HEK293 (cell line): Measurements from ENCODE around the gene NDOR1.

ENCODE experiments used
- HOXA7 ChIP-seq: sonication (generic); formaldehyde crosslinking; IDR thresholded peaks from 2 replicates; pipeline ENCODE4 v1.8.1; 2022; ENCODE audit warnings: missing genetic modification reagents, borderline replicate concordance
- IKZF3 ChIP-seq: fragments of 450-650 bp; IDR thresholded peaks from 2 replicates; pipeline ENCODE4 v1.5.0; 2018; ENCODE audit warnings: missing biosample characterization, mild to moderate bottlenecking, missing genetic modification characterization, moderate library complexity
- SALL2 ChIP-seq: fragments of 450-650 bp; formaldehyde crosslinking; IDR thresholded peaks from 2 replicates; pipeline ENCODE4 v1.5.0; 2017; ENCODE audit warnings: missing biosample characterization, mild to moderate bottlenecking, missing genetic modification characterization, borderline replicate concordance
- TRIM28 ChIP-seq: IDR thresholded peaks from 2 replicates; pipeline ENCODE4 v1.6.1; 2011; ENCODE audit warnings: low read length, control low read depth, borderline replicate concordance
- YY1 ChIP-seq: fragments of 450-650 bp; formaldehyde crosslinking; IDR thresholded peaks from 2 replicates; pipeline ENCODE4 v1.5.1; 2018; ENCODE audit warnings: missing biosample characterization, missing genetic modification characterization
- ZEB2 ChIP-seq: fragments of 450-650 bp; formaldehyde crosslinking; IDR thresholded peaks from 2 replicates; pipeline ENCODE4 v1.5.1; 2016; ENCODE audit warnings: missing biosample characterization, missing genetic modification characterization
- ZNF24 ChIP-seq: fragments of 450-650 bp; formaldehyde crosslinking; IDR thresholded peaks from 2 replicates; pipeline ENCODE4 v1.5.1; 2016; ENCODE audit warnings: missing biosample characterization, missing genetic modification characterization
- ZNF416 ChIP-seq: fragments of 450-650 bp; formaldehyde crosslinking; IDR thresholded peaks from 2 replicates; pipeline ENCODE4 v1.5.1; 2016; ENCODE audit warnings: missing biosample characterization, missing genetic modification characterization
- ZNF48 ChIP-seq: fragments of 450-650 bp; formaldehyde crosslinking; IDR thresholded peaks from 2 replicates; pipeline ENCODE4 v1.5.1; 2016; ENCODE audit warnings: missing biosample characterization, missing genetic modification characterization
- ZNF501 ChIP-seq: fragments of 450-650 bp; formaldehyde crosslinking; IDR thresholded peaks from 2 replicates; pipeline ENCODE4 v1.5.1; 2016; ENCODE audit warnings: missing biosample characterization, missing genetic modification characterization
- ZNF549 ChIP-seq: fragments of 450-650 bp; IDR thresholded peaks from 2 replicates; pipeline ENCODE4 v1.5.1; 2018; ENCODE audit warnings: missing biosample characterization, missing genetic modification characterization, mild to moderate bottlenecking, inconsistent platforms, moderate library complexity
- ZNF560 ChIP-seq: fragments of 450-650 bp; formaldehyde crosslinking; IDR thresholded peaks from 2 replicates; pipeline ENCODE4 v1.5.1; 2017; ENCODE audit warnings: missing biosample characterization, missing genetic modification characterization, borderline replicate concordance
- ZNF600 ChIP-seq: fragments of 450-650 bp; formaldehyde crosslinking; IDR thresholded peaks from 2 replicates; pipeline ENCODE4 v1.5.1; 2016; ENCODE audit warnings: missing biosample characterization, missing genetic modification characterization
- ZNF624 ChIP-seq: fragments of 450-650 bp; formaldehyde crosslinking; IDR thresholded peaks from 2 replicates; pipeline ENCODE4 v1.5.1; 2017; ENCODE audit warnings: missing biosample characterization, missing genetic modification characterization
- ZNF626 ChIP-seq: fragments of 450-650 bp; sonication (Bioruptor Pico); formaldehyde crosslinking; IDR thresholded peaks from 2 replicates; pipeline ENCODE4 v1.5.1; 2018; ENCODE audit warnings: missing biosample characterization, missing genetic modification characterization, inconsistent platforms
- ZNF629 ChIP-seq: fragments of 450-650 bp; formaldehyde crosslinking; IDR thresholded peaks from 2 replicates; pipeline ENCODE4 v1.5.1; 2017; ENCODE audit warnings: missing biosample characterization, missing genetic modification characterization
- ZNF701 ChIP-seq: fragments of 450-650 bp; formaldehyde crosslinking; IDR thresholded peaks from 2 replicates; pipeline ENCODE4 v1.5.1; 2016; ENCODE audit warnings: missing biosample characterization, missing genetic modification characterization
- ZNF776 ChIP-seq: fragments of 450-650 bp; formaldehyde crosslinking; IDR thresholded peaks from 2 replicates; pipeline ENCODE4 v1.5.0; 2017; ENCODE audit warnings: missing biosample characterization, missing genetic modification characterization, borderline replicate concordance
- ZNF777 ChIP-seq: fragments of 450-650 bp; formaldehyde crosslinking; IDR thresholded peaks from 2 replicates; pipeline ENCODE4 v1.5.1; 2017; ENCODE audit warnings: missing biosample characterization, missing genetic modification characterization, borderline replicate concordance
- ZNF791 ChIP-seq: fragments of 450-650 bp; formaldehyde crosslinking; IDR thresholded peaks from 2 replicates; pipeline ENCODE4 v1.5.1; 2016; ENCODE audit warnings: missing biosample characterization, missing genetic modification characterization
- ZNF792 ChIP-seq: fragments of 450-650 bp; formaldehyde crosslinking; IDR thresholded peaks from 2 replicates; pipeline ENCODE4 v1.5.1; 2016; ENCODE audit warnings: missing biosample characterization, missing genetic modification characterization
- ZNF843 ChIP-seq: fragments of 450-650 bp; formaldehyde crosslinking; IDR thresholded peaks from 2 replicates; pipeline ENCODE4 v1.5.1; 2016; ENCODE audit warnings: missing biosample characterization, missing genetic modification characterization
- TF ChIP-seq, protein P1 (sequence below): fragments of 450-650 bp; formaldehyde crosslinking; IDR thresholded peaks from 2 replicates; pipeline ENCODE4 v1.5.1; 2017; ENCODE audit warnings: missing biosample characterization, missing genetic modification characterization
- TF ChIP-seq, protein P2 (sequence below): fragments of 450-650 bp; formaldehyde crosslinking; IDR thresholded peaks from 2 replicates; pipeline ENCODE4 v1.5.1; 2016; ENCODE audit warnings: missing biosample characterization, missing genetic modification characterization
- TF ChIP-seq, protein P3 (sequence below): fragments of 450-650 bp; formaldehyde crosslinking; IDR thresholded peaks from 2 replicates; pipeline ENCODE4 v1.5.1; 2016; ENCODE audit warnings: missing biosample characterization, missing genetic modification characterization
- TF ChIP-seq, protein P4 (sequence below): fragments of 450-650 bp; formaldehyde crosslinking; IDR thresholded peaks from 2 replicates; pipeline ENCODE4 v1.5.1; 2016; ENCODE audit warnings: missing biosample characterization, missing genetic modification characterization, borderline replicate concordance
- TF ChIP-seq, protein P5 (sequence below): fragments of 450-650 bp; formaldehyde crosslinking; IDR thresholded peaks from 2 replicates; pipeline ENCODE4 v1.5.1; 2016; ENCODE audit warnings: missing biosample characterization, missing genetic modification characterization
- TF ChIP-seq, protein P6 (sequence below): fragments of 450-650 bp; formaldehyde crosslinking; IDR thresholded peaks from 2 replicates; pipeline ENCODE4 v1.5.1; 2016; ENCODE audit warnings: missing biosample characterization, missing genetic modification characterization
- TF ChIP-seq, protein P7 (sequence below): fragments of 450-650 bp; formaldehyde crosslinking; IDR thresholded peaks from 2 replicates; pipeline ENCODE4 v1.5.1; 2016; ENCODE audit warnings: missing biosample characterization, missing genetic modification characterization

The NDOR1 gene

DNA sequence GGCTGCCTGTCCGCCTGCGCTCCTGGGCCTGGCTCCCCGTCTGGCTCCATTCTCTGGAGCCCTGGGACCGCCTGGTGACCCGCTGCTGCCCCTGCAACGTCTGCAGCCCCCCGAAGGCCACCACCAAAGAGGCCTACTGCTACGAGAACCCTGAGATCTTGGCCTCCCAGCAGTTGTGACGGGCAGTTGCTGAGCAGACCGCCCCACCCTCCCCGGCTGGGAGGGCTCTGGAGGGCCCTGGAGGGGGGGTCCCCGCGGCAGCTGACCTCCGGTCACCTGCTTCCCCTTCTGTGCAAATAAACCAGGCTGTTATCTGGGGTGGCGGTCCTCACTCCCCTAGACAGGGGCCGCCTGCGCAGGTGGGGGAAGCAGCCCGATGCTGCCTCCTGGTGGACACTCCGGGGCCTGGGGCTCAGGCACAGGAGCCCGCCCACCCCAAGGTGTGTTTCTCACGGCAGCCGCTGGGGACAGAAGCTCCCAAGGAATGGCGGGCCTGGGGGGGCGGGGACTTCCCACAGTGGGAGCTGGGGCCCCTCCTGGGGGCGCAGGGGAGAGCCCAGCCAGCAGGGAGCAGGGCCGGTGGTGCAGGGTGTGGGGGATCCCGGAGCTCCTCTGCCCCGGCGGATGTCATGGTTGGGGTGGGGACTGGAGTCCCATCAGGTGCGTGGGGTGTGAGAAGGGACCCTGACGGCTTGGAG, 30.9 kb downstream of the NDOR1 start (continued):
- no peak for TF ChIP-seq ZNF791 (tag by site-specific recombination)
- no peak for TF ChIP-seq HOXA7
- TF ChIP-seq, protein P1, sequence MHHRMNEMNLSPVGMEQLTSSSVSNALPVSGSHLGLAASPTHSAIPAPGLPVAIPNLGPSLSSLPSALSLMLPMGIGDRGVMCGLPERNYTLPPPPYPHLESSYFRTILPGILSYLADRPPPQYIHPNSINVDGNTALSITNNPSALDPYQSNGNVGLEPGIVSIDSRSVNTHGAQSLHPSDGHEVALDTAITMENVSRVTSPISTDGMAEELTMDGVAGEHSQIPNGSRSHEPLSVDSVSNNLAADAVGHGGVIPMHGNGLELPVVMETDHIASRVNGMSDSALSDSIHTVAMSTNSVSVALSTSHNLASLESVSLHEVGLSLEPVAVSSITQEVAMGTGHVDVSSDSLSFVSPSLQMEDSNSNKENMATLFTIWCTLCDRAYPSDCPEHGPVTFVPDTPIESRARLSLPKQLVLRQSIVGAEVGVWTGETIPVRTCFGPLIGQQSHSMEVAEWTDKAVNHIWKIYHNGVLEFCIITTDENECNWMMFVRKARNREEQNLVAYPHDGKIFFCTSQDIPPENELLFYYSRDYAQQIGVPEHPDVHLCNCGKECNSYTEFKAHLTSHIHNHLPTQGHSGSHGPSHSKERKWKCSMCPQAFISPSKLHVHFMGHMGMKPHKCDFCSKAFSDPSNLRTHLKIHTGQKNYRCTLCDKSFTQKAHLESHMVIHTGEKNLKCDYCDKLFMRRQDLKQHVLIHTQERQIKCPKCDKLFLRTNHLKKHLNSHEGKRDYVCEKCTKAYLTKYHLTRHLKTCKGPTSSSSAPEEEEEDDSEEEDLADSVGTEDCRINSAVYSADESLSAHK (tag by site-specific recombination): no peak
- TF ChIP-seq YY1 (tag by site-specific recombination): peak; percentile 80
- no peak for TF ChIP-seq ZNF48 (tag by site-specific recombination)
- TF ChIP-seq ZNF549 (tag by site-specific recombination): no peak
- no peak for TF ChIP-seq ZNF600 (tag by site-specific recombination)
- TF ChIP-seq, protein P2, sequence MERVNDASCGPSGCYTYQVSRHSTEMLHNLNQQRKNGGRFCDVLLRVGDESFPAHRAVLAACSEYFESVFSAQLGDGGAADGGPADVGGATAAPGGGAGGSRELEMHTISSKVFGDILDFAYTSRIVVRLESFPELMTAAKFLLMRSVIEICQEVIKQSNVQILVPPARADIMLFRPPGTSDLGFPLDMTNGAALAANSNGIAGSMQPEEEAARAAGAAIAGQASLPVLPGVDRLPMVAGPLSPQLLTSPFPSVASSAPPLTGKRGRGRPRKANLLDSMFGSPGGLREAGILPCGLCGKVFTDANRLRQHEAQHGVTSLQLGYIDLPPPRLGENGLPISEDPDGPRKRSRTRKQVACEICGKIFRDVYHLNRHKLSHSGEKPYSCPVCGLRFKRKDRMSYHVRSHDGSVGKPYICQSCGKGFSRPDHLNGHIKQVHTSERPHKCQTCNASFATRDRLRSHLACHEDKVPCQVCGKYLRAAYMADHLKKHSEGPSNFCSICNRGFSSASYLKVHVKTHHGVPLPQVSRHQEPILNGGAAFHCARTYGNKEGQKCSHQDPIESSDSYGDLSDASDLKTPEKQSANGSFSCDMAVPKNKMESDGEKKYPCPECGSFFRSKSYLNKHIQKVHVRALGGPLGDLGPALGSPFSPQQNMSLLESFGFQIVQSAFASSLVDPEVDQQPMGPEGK: peak; percentile 98
- TF ChIP-seq ZNF560 (tag by site-specific recombination): no peak
- TF ChIP-seq, protein P3, sequence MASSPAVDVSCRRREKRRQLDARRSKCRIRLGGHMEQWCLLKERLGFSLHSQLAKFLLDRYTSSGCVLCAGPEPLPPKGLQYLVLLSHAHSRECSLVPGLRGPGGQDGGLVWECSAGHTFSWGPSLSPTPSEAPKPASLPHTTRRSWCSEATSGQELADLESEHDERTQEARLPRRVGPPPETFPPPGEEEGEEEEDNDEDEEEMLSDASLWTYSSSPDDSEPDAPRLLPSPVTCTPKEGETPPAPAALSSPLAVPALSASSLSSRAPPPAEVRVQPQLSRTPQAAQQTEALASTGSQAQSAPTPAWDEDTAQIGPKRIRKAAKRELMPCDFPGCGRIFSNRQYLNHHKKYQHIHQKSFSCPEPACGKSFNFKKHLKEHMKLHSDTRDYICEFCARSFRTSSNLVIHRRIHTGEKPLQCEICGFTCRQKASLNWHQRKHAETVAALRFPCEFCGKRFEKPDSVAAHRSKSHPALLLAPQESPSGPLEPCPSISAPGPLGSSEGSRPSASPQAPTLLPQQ: peak; percentile 67; the same call in 1 of the 2 replicates
- no peak for TF ChIP-seq ZNF624
- TF ChIP-seq, protein P4, sequence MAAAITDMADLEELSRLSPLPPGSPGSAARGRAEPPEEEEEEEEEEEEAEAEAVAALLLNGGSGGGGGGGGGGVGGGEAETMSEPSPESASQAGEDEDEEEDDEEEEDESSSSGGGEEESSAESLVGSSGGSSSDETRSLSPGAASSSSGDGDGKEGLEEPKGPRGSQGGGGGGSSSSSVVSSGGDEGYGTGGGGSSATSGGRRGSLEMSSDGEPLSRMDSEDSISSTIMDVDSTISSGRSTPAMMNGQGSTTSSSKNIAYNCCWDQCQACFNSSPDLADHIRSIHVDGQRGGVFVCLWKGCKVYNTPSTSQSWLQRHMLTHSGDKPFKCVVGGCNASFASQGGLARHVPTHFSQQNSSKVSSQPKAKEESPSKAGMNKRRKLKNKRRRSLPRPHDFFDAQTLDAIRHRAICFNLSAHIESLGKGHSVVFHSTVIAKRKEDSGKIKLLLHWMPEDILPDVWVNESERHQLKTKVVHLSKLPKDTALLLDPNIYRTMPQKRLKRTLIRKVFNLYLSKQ (tag by site-specific recombination): no peak
- TF ChIP-seq ZNF626 (tag by site-specific recombination): no peak
- TF ChIP-seq, protein P5, sequence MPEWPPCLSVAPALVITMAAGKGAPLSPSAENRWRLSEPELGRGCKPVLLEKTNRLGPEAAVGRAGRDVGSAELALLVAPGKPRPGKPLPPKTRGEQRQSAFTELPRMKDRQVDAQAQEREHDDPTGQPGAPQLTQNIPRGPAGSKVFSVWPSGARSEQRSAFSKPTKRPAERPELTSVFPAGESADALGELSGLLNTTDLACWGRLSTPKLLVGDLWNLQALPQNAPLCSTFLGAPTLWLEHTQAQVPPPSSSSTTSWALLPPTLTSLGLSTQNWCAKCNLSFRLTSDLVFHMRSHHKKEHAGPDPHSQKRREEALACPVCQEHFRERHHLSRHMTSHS (tag by site-specific recombination): no peak
- no peak for TF ChIP-seq ZNF24 (tag by site-specific recombination)
- 0 out of 2 replicates have a peak, but pooled peaks have one; percentile 18 for TF ChIP-seq ZNF843 (tag by site-specific recombination)
- TF ChIP-seq ZNF416 (tag by site-specific recombination): no peak
- peak; percentile 55; the same call in 1 of the 2 replicates for TF ChIP-seq ZEB2 (tag by site-specific recombination)
- TF ChIP-seq ZNF629 (tag by site-specific recombination): 0 out of 2 replicates have a peak, but pooled peaks have one; percentile 24
- no peak for TF ChIP-seq ZNF776 (tag by site-specific recombination)
- TF ChIP-seq ZNF701: no peak
- TF ChIP-seq, protein P6, sequence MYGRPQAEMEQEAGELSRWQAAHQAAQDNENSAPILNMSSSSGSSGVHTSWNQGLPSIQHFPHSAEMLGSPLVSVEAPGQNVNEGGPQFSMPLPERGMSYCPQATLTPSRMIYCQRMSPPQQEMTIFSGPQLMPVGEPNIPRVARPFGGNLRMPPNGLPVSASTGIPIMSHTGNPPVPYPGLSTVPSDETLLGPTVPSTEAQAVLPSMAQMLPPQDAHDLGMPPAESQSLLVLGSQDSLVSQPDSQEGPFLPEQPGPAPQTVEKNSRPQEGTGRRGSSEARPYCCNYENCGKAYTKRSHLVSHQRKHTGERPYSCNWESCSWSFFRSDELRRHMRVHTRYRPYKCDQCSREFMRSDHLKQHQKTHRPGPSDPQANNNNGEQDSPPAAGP (tag by site-specific recombination): peak; percentile 62; the same call in 1 of the 2 replicates
- no peak for TF ChIP-seq SALL2 (tag by site-specific recombination)
- no peak for TF ChIP-seq ZNF792 (tag by site-specific recombination)
- peak; percentile 53; the same call in 1 of the 2 replicates for TF ChIP-seq ZNF501
- TF ChIP-seq IKZF3 (tag by site-specific recombination): no peak
- TF ChIP-seq TRIM28: no peak
- TF ChIP-seq, protein P7, sequence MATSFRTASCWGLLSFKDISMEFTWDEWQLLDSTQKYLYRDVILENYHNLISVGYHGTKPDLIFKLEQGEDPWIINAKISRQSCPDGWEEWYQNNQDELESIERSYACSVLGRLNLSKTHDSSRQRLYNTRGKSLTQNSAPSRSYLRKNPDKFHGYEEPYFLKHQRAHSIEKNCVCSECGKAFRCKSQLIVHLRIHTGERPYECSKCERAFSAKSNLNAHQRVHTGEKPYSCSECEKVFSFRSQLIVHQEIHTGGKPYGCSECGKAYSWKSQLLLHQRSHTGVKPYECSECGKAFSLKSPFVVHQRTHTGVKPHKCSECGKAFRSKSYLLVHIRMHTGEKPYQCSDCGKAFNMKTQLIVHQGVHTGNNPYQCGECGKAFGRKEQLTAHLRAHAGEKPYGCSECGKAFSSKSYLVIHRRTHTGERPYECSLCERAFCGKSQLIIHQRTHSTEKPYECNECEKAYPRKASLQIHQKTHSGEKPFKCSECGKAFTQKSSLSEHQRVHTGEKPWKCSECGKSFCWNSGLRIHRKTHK: no peak
- TF ChIP-seq ZNF777 (tag by site-specific recombination): no peak
